ENCODE results near the gene STARD9.
A peak's percentile ranks its signal among the peaks of the same experiment; 100 is the strongest.
"Not testable (repeated sequence)": the region's sequence is repeated elsewhere in the genome, so short reads cannot be mapped to it uniquely, and the experiment has no call there.

STARD9 gene
- total RNA-seq: 2.7 to 25.6 (median 12.6) reads per million in 18 experiments

DNA sequence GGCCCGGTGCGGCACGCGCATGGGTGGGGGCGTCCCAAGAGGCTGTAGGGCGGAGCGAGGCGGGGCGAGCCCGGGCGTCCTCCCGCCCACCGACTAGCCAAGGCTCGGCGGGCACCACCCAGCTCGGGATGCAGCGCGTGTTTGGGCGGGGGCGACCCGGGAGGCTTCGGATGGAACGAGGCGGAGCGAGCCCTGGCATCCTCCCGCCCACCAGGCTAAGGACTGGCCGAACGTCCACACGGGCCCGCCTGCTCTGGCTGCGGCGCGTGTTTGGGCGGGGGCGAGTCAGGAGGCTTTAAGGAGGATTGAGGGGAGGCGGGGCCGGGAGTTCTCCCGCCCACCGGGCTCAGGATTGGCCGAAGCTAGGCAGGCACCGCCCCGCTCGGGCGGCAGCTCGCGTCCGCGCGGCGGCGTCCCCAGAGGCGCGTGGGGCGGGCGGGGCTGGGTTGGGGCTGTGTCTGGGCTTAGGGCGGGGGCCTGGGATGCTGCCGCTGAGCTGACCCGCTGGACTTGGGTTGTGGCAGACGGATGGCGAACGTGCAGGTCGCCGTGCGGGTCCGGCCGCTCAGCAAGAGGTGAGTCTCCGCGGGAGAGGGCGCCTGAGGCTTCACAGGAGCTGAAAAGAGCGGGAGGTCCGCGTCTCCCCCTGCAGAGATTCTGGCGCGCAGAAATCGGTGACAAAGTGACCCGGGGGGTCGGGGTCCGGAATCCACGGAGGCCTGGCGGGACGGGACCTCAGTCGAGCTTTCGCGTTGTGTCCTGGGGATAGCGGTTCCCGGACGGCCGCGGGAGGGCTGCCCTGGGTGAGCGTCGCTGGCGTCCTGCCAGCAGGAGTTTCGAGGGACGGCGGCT, at the start of gene STARD9:
Gene STARD9, plus strand, starts transcription at position 419 of the 852 bp plus-strand sequence. Its CDS starts 110 bp downstream, at position 529.
- peak; percentile 99 for DNase-seq

DNA sequence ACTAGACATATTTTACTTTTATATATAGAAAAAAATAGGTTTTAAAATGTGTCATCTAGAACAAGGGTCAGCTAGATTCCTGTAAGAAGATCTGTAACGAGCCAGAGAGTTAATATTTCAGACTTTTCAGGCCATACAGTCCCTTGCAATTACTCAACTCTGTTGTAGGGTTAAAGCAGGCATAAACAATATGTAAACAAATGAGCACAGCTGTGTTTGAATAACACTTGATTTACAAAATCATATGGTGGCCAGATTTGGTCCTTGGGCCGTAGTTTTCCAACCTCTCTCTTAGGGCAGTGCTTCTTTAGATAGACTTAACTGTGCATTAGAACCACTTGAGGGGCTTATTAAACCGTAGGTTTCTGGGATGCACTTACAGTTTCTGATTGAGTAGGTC, 46.4 kb upstream of the STARD9 start:
- no peak for DNase-seq

DNA sequence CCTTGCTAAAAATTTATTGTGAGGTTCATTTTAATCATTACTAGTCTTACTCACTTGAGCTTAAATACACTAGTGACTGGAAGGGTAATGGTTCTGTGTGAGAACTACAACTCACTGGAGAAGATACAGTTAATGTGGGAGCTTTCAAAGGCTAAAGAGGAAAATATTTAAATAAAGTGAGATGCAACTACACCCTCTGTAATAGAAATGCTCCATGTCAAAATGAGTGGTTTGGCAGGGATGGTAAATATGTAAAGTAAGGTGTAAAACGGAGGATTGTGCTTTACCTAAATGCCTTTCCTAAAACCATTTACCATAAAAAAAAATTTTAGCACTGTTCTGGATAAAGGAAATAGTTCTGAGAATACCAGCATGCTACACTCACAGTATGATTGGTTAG, 42.2 kb upstream of the STARD9 start:
- no peak for DNase-seq

DNA sequence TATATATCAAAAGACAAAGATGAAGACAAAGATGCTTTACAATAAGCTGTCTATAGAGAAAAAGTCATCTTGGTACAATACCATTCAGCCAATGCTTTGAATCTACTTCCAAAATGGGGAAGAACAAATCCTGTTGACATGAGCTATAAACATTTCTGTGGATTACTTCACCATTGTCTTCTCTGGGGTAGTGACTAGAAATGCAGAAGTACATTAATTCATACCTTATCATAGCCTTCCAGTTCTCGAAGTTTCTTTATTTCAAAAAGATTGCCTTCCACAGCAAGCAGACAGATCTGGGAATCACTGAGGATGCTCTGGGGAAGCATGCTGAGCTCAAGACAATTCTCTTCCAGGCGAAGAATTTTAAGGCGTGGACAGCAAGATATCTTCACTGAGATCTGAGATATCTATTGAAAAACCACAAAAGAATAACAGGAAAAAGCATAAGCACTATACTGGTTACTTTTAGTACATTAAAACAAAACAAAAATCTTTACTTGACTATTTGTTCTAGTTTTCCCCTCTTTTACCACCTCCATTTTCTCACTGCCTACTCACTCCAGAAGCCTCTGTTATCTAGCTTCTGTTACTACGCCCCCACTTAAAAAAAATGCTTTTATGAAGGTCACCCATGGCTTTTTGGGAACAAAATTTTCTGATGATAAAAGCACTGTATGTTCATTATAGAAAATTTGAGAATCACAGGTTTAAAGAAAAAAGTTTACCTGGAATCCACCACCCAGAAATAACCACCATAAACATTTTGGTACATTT, 30.4 kb upstream of the STARD9 start:
- DNase-seq: peak; percentile 57 to 82

DNA sequence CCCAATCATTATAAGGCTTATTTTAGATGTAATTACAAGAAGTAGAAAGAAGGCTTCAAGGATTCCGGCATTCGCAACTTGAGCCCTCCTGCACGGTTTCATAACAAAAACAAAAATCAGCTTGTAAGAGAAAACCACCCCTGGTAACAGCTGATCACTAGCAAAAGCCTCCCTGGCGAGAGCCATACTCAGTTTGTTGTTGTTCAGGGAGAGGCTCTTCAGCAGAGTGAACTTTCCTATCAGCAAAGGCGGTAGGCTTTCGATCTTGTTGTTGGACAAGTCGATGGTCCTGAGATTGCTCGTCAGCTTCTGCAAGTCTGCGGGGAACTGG, 27.5 kb upstream of the STARD9 start:
- DNase-seq: no peak

DNA sequence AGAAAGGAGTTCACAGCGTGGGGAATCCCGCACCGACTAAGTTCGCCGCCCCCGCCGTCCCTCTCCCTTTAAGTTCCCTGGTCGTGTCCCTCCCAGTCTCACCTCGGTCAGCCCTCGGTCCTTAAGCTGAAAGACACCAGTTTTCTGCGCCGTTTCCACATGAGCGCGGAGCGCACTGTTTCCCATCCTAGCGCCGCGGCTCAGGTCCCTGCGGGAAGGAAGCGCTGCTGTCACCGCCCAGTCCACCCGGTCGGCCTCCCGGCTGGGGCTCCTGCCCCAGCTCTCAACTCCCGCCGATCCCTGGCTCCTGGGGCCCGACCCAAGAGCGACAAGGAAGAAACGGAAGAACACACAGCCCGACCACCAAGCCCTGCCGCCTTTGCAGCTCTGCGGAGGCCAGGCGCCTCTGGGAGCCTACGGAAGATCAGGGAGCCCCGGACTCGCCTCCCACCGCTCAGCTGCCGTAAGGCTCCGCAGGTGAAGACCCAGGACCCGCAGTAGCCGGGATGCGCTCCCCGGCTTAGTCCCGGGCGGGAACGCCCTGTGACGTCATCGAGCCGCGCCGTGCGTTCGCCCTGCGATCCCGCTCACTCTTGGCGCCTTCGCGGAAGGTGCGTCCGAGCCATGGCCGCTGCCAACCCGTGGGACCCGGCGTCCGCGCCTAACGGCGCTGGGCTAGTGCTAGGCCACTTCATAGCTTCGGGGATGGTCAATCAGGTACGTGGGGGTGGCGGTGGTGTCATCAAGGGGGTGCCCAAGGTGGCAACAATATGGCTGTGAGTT, 27.0 kb upstream of the STARD9 start, which contains the start of the genes HAUS2 and LRRC57:
Gene HAUS2, plus strand, starts transcription at position 590 of the 783 bp plus-strand sequence. Its CDS starts 35 bp downstream, at position 625.
Gene LRRC57, minus strand, starts transcription at position 545 of the 783 bp plus-strand sequence. Its CDS starts 359 bp downstream, at position 186.
- DNase-seq: peak; percentile 83 to 89

DNA sequence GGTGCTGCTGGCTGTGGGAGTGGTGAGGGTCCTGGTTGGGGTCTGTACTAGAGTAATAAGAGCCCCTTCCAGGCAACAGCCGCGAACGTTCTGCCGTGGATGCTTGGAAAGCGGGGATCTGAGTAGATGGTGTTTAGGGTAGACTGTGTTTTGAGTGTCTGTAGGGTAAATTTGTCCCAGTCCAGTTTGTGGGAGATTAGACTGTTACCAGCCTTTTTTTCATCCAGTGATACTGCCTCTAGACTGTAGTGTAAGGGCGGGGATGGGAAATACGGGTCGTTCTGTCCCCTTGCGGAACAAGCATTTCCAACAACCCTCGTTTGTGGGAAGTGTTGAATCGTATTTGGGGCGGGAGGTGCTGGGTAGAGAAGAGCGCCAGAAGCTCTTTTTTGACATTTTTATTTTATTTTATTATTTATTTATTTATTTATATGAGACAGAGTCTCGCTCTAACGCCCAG, 26.3 kb upstream of the STARD9 start:
- peak; percentile 57 to 62 for DNase-seq

DNA sequence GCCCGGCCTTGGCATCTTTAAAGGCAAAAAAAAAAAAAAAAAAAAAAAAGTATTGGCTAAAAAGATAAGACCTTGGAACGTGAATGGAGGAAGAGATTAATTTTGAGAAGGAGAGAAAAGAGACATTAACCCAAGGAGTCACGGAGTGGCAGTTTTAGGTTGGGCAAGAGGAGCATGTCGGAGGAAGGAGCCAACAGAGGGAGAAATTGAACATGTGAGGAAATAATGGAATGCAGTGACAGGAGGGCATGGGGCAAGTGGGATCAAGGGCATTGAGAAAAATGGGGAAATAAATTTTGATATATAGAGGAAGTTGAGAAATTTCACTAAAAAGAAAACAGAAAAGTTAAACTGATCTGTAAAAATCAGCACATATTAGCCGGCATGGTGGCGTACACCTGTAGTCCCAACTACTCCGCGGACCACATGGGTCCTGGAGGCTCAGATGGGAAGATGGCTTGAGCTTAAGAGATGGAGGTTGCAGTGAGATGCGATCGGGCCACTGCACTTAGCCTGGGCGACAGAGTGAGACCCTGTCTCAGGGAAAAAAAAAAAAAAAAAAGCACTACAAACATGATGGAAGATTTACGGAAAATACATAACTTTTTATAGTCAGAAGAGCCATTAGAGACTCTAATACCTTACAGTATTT, 25.5 kb upstream of the STARD9 start:
- peak; percentile 56 to 73 for DNase-seq

DNA sequence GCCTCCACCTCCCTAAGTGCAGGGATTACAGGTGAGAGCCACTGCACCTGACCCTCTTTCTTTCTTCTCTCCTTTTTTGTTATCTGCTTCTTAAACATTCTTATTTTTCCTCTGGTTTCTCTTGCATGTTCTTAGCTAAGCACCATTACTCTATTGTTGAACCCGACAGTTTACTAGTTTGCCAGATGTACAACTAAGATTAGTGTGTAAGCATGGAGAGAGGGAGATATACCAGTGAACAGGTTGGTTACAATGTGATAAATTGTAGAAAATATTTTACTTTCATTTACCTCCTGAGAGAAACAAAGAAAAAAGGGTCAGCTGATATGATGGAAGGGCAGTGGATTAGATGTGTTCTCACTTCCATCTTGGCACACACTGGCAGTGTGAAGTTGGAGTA, 21.9 kb upstream of the STARD9 start:
- no peak for DNase-seq

DNA sequence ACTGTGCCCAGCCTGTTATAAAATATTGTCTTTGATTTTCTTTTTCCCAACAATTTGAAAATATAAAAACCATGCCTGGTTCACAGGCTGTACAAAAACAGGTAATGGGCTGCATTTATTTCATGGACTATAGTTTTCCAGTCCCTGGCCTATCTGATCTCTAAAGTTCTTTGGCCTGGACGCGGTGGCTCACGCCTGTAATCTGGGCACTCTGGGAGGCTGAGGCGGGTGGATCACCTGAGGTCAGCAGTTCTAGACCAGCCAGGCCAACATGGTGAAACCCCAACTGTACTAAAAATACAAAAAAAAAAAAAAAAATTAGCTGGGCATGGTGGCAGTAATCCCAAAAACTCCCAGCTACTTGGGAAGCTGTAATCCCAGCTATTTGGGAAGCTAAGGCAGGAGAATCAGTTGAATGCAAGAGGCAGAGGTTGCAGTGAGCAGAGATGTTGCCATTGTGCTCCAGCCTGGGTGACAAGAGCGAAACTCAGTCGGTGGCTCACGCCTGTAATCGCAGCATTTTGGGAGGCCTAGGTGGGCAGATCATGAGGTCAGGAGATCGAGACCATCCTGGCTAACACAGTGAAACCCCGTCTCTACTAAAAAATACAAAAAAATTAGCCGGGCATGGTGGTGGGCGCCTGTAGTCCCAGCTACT, 18.7 kb upstream of the STARD9 start:
- not testable (repeated sequence) for DNase-seq

DNA sequence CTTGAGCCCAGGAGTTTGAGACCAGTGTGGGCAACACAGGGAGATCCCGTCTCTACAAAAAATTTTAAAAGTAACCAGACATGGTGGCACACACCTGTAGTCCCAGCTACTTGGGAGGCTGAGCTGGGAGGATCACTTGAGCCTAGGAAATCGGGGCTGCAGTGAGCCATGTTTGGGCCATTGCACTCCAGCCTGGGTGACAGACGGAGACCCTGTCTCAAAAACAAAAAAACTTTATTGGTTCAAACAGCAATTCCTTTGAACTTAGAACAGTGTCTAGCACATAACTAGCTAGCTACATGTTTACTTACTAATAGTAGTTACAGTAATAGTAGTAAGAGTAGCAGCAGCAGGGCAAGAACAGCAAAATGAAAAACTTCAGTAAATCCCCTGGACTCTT, 16.7 kb upstream of the STARD9 start:
- DNase-seq: no peak

DNA sequence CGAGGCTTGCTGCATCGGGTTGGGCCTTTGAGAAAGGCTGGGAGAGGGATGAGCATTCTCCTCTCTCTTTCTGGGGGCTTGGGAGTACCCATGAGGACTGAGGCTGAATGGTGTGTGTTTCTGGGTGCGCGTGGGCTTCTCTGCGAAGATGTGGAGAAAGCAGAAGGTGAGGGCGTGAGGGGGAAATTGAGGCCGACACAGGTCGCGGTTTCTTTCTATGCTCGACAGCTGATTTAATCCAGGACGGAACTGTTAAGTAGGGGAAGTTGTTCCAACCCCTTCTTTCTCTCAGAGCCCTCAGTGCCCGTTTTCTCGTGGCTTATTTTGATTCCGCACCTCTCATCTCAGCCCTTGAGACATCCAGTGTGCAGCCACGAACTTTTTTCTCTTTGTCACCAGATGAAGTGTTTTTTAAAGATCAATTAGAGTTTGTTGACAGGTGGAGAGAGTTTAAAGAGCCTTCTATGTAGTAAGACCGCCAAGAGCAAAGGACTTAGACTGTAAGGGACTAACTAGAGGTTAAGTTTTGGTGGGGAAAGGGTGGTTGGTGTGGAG, 711 bp downstream of the STARD9 start:
- peak; percentile 5 to 9 for DNase-seq

DNA sequence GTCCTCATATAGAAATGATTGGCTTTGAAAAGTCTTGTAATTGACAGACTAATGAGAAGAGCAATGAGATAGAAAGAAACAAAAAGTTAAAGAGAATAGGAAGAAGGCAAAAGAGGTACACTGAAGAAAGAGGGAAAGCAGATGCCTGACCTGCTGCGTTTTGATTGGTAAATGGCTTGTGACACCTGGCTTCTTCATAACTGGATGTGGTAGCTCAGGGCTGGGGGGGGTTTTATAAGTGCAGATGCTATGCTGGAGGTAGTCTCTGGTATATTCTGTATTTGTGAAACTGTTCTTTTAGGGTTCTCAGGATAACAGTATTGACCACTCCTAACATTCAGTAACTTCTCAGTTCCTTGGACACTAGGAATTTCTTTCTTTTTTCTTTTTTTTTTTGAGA, 1.4 kb downstream of the STARD9 start:
- no peak for DNase-seq

DNA sequence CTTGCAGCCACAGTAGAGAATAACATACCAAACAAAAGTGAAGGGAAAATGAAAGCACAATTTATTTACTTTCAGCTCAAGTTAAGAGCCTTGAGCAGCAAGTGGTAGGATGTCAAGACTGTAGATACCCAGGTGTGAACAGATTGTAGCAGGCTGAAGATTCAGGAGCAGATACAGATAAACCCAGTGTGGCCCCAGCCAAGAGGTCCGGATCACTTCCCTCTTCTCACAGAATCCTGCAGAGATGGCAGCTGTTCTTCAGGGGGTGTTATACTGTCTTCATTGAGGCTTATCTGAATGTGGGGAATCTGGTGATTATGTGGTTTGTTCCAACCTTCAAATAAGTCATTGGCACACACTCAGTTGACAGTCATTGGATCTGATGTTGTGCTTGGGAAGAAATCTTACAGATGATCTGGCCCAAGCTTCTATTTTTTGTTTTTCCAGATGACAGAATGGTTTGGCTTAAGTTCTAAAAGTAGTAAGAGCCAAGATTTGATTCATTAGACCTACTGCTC, 2.2 kb downstream of the STARD9 start:
- DNase-seq: no peak

DNA sequence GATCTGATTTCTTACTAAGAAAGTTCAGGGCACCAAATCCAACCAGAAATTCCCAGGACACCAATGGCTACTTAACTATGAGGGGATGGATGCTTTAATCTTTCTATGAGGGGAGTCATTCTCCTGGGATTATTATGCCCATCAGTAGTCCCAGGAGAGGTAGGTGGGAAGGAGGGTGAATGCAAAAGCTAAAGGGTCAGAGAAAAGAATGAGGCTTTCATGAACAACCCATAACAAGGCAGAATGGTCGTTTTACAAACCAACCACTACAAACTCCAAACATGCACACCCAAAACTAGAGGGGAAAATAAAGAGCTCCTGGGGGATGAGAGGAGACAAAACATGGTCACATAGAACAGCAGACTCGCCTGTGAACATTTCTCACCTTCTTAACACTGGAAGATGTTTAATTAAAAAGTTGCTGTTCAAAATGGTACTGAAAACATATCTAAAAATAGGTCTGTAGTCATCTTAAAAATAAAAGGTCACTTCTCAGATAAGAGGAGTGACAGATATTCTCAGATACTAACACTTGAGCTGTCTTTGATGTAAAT, 3.7 kb downstream of the STARD9 start:
- DNase-seq: no peak

DNA sequence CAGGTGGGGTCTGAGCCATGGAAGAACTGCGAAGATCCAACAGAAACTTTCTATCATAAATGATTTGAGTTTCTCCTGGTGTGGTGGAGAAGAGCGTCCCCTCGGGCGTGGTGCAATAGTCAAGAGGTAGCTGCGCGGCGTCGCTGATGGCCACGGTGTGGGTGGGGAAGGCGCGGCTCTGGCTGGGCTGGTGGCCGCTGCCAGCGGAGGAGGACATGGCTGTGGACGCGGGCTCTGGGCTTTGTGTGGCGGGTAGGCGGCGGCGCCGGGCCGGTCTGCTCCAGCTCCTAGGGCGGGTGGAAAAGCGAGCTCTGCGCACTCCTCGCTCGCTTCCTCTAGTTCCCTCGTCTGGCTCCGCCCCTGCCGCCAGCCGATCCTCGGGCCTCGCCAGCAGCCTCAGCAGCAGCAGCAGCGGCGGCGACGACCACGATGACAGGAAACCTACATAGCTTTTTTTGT, 5.9 kb downstream of the STARD9 start:
- DNase-seq: peak; percentile 88 to 93

DNA sequence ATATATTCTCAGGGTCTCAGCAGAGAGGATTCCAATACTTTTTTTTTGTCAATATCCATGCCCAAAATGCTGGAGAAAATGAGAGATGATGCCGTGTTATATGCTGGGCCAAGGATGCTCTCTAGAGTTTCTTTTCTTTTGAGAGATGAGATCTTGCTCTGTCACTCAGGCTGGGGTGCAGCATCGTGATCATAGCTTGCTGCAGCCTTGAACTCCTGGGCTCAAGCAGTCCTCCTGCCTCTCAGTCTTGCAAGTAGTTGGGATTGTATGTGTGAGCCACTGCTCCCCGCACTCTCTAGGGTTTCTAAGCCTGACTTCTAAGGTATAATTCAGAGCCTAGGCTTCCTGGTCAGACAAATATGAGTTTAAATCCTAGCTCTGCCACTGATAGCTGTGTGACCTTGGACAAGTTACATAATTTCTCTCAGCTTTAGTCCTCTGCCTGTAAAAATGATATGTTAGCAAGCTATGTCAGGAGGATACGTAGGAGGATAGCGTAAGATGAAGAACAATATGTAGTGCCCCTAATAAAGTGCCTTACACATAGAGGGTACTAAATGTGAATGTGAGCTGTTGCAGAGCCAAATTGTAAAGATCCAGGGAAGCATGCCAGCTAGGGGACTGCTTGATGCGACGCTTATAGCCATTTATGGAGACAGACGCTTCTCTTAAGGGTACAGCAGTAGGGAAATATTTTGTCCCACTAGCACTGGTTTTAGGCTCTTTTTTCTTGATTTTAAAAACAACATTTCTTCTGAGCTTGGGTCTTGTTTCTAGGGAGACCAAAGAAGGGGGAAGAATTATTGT, 7.4 kb downstream of the STARD9 start:
- DNase-seq: no peak

DNA sequence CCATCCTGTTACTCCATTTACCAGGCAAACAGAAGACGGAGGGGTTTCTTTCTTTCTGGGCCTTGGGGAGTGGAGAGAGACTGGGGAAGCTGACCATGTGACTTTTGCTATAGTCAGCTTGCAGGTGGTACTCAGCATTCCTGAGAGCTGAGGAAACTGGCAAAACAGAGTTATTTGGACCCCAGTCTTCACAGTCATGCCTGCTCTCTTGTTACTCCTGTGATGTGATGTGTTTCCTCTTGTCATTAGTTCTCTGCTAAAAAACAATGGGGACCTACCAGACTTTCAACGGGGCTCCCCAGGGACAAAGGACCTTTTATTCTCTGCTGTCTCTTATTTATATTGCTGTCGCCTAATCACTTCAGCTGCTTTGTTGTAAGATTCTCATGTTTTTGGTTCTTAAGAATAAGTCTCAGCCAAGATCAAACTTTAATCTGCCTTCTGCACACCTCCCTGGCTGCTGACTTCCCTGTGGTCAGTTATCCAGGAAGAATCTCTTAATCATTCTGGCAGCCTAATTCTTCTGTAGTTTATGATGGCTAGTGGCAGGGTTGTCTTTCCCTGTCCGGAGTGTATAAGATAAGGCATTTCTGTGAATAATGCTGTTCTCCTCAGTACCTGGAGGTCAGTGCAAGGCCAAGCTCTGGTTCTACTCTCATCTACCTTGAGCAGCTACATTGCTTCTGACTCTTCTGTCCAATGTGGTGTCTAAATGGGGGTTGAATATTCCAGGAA, 8.8 kb downstream of the STARD9 start:
- DNase-seq: no peak
